ENCODE data around the gene IRX2.

- no peak for TF ChIP-seq SUZ12 (IDR thresholded peaks at IDR 0.05; ENCODE audit: extremely low read depth, insufficient read depth, insufficient read length)
- TF ChIP-seq ZNF274 (IDR thresholded peaks at IDR 0.05; ENCODE audit: low read depth, low read length) = no peak
Observed at GRCh38 chr5:2708132-2708531, 43.3 kb downstream of the IRX2 start.
